NCI-H128 (cell line): ENCODE results near the gene TNNI2.

Source experiments
- DNase-seq: peaks from one replicate; lab custom pipeline; 2025; ENCODE audit not compliant: unreplicated experiment; lab: John Stamatoyannopoulos, UW

TNNI2 gene

DNA sequence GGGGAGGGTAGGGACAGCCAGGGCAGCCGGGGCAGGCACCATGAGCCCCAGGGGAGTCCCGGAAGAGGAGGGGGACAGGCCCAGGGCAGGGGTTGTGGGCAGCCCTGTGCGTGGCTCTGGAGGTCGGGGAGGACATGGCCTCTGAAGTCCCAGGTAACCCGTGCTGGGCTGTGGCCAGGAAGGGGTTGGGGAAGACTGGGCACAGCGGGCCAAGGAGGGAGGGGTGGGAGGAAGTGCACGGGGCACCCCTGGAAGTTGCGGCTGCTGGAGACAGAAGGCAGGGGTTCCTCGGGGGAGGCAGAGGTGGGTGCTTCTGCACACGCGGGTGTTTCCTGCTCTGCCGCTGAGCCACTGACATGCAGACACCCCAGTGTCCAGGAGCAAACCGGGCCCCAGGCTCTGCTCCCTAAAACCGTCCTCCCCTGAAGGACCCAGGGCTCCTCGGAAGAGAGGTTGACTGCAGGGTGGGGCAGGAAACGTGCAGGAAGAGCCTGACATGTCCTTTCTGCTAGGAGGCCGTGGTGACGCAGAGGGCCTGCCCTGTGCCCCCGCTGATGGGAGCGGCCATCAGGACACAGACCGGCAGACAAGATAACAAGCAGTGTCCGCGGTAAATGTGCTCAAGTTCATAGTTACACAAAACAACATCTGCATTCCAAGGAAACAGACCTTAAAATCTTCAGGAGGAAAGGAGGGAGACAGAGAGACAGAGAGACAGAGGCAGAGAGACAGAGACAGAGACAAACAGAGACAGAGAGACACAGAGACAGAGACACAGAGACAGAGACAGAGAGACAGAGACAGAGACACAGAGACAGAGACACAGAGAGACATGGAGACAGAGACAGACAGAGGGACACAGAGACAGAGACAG, 5.7 kb downstream of the TNNI2 start:
- no peak for DNase-seq

DNA sequence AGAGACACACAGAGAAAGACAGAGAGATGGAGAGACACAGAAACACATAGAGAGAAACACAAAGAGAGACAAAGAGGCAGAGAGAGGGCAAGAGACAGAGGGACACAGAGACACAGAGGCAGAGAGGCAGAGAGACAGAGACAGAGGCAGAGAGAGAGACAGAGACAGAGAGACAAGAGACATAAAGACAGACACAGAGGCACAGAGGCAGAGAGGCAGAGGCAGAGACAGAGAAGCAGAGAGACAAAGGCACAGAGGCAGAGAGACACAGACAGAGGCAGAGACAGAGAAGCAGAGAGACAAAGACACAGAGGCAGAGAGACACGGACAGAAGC, 6.3 kb downstream of the TNNI2 start:
- no peak for DNase-seq

DNA sequence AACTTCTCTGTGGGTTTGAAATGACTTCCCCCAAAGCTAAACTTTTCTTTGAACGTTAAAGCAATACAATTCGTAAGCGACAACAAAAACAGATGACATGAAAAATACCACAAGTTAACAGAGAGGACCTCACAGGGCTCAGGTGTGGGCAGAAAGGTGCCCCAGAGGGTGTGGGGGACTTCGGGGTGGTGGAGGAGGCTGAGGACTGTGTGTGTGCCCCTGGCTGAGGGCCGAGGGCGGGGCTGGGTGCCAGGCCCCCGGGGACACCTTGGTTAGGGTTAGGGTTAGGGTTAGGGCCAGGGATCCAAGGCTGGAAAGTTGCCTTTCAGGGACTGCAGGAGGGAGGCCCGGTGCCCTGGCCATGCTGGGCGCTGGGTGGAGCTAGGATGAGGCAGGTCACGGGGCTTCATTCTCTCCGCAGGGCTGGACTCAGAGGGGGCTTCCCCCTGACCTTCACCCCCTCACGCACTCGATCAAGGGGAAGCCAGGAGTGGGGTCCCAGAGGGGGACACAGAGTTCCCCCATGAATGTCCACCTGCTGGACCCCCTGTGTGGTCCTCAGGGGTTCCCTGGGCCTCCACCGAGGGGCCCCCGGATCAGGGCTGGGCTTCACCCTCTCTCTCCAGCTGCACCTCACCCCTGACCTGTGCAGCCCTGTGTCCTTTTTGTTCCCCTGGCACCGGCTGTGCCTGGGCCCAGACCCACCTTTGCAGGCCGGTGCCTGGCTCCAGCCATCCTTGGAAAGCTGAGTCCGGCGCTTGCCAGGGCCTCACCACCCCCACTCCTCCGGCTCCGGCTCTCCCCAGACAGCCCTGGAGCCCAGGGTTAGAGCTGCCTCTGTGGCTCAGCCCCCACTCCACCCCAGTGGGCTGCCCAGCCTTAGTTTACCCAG, 7.0 kb downstream of the TNNI2 start:
- DNase-seq: no peak

DNA sequence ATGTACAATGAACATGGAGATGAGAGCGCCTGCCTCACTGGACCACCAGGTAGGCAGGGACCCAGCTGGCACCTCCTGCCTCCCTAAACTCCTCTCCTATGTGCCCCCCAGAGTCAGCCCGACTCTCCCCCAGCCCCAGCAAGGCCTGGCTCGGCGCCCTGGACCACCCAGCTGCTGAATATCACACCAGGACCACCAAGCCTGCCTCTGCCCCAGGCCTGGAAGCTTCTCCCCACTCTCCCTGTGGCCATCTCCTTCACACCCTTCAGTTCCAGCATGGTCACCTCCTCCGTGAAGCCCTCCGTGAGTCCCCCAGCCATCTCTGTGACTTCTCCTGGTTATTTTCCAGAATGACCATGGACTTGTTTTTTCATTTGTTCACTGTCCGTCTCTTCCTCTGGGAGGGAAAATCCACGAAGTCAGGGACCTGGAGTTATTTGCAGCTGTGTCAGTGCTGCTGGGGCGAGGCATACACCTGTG, 7.7 kb downstream of the TNNI2 start:
- no peak for DNase-seq

DNA sequence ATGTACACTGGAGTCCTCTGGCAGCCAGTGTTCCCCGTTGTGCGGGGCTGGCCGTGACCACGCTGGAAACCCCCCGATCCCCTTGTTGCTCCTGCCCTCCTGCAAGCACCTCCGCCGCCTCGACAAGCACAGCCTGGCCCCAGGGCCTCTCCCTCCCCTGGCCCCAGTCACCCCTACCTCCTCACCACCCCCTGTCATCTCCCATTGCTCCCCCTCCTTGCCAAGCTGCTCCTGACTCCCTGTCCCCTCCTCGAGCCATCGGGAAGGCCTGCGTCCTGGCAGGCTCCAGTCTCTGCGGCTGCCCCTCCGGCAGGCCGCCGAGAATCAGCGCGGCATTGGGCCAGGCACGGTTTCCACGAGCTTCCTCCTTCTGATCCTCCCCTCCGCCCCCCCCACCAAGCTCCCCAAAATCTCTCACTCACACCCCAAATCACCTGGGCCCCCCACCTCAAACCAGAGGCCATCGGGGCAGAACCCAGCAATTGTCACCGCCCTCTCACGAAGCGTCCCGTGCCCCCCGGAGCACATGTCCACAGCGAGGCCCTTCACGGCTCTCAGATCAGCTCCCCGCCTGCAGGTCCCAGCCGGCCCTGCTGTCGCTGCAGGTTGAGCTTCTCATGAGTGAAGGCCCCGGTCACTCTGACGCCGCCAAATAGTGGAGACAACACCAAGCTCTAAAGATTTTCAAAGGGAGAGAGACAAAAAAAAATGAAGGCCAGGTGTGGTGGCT, 8.4 kb downstream of the TNNI2 start:
- no peak for DNase-seq

DNA sequence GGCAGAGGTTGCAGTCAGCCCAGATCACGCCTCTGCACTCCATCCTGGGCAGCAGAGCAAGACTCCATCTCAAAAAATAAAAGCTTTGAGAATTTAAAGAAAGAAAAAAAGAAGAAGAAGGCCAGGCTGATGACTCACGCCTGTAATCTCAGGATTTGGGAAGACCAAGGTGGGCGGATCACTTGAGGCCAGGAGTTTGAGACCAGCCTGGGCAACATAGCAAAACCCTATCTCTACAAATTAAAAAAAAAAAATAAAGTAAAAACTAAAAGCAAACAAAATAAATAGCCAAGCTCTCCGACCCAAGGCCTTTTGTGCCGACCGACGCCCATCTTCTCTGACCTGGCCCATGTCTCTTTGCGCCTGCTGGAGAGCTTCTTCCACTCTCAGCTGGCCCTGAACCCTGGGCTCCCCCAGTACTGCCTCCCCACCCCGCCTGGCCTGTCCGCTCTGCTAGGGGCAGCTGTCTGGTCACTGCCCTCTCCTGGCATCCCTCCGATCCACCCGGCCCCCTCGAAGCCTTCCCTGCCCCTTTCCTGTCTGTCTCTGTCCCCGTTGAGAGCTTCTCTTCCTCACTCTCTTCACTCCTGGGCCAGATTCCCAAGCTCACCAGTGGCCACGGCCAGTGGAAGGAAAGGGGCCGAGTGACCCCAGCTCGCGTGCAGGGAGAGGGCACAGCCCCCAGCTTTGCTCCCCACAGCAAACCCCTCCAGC, 9.3 kb downstream of the TNNI2 start:
- DNase-seq: no peak

DNA sequence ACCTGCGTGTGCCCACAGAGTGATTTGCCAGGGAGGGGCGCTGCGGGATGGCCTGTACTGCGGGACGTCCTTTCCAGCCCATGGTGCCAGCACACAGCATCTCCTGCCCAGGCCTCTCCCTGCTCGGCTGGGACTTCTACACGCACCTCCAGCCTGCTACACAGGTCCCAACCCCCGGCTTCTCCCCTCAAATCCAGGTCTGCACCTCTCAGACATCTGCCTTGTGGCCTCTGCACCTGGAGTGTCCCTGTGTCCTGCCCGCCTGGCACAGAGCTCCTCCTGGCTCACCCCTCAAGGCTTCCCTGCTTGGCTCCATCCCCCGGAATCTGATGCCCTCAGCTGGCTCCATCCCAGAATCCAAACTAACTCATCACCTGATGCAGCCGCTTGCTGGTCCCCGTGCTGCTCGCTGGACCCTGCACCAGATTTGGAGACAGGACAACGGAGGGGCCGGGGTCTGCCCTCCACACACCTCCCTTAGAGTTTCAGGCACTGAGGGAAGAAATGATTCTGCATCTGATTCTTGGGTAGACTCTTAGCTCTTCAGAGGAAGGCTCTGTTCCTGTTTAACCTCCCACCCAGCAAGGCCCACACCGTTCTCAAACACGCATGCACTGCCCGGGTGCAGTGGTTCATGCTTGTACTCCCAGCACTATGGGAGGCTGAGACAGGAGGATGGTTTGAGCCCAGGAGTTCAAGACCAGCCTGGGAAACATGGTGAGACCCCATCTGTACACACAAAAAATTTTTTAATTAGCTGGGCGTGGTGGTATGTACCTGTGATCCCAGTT, 10.1 kb downstream of the TNNI2 start:
- no peak for DNase-seq

DNA sequence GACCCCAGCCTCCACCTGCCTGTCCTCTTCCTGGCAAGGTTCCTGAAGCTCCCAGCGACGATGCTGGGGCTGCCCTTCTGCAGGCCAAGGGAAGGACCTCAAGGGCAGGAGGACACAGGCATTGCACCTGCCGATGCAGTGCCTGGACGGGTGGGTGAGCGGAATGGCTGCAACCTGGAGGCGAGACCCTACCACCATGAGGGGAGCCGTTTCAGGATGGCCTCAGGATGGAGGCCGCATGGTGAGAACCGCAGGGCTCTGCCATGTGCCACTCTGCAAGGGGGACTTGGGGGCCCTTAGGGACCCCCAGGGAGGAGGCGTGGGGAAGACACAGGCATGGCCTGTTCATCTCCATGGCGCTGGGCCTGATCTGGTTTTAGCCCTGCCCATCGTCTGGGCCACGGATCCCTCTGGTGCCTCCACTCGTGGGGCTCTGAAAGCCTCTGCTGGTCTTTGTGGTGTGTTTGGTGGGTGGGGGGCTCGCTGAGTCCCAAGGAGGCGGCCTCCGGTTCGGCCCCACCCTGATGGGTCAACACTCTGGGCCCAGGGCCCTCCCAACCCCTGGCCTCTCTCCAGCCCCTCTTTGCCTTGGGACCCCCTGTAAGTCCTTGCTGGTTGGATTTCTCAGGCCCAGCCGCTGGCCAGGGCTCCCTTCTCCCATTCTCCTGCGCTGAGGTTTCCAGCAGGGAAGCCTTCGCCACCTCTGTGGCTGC, 12.8 kb downstream of the TNNI2 start:
- DNase-seq: no peak

DNA sequence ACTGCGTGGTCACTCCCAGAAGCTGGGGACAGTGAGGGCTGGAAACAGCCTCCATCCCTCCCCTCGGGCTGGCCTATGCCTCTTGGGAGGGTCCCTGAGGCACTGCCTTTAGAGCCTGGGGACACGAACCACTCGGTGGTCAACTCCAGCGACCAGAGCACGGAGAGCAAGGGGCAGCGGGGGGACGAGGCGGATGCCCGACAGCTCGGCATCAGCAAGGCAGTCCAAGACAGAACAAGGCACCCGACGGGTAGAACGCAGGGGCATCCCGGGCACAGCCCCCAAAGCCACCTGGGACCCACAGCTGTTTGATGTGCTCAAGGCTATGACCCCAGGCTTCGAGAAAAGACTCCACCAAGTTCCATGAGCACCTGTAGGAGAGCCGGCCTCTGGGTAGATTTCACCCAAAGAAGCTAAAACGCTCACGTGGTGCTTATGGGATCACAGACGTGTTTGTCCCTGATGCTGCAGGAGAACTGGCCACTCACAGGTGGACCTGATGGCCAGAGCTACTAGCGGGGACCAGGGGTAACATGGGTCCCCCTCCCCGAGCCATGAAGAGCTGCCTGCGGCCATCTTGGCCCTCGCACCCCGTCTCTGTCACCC, 13.6 kb downstream of the TNNI2 start:
- DNase-seq: no peak

DNA sequence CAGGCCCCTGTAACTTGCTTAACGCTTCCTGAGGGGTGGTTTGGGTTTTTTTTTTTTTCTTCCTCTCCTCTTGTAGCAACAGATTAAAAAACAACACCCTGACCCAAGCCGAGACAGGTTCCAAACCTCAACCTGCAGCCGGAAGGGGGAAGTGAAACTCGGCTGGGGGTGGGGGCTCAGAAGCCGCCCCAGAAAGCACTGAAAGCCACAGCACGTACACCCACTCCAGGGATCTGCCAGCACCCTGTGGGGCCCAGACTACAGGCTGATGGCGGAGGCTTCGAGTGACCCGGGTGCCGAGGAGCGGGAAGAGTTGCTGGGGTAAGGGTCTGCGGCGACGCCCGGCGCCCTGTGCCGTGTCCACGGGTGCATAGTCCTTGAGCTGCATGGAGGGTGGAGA, 14.1 kb downstream of the TNNI2 start, which contains the start of gene LSP1:
TSS of gene LSP1 (plus strand) at position 208 of the 400 bp plus-strand sequence. CDS start at position 269, 61 bp downstream.
- no peak for DNase-seq

DNA sequence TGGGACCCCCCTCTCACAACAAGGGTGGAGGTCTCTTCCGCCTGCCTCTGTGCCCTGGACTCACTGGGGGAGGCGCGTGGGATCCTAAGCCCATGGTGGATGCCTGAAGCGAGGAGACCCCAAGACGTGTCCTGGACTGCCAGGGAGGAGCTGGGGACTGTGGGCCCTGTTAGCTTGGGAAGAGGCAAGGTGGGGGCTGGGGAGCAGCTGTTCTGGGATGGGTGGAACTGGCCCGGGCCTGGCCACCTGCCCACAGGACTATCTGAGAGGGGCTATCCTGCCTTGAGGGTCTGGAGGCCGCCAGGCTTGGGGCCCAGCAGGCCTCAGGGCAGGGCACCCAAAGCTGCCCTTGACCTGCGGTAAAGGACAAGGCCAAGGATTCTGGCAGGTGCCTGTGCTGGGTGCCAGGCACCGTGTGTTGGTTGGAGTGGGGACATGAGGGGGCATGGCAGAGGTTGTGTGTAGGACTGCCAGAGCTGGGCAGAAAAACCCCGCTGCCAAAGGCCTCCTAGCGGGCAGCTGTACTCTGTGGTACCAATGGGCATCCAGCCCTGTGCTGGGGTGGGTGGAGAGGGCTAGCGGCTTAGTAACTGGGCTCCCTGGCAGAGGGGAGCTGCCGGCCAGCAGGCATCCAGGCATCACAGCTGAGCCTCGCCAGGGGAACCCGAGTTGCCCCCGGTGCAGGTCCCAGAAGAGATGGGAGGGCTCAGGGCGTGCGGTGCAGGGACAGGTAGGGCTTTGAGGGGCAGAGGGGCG, 14.8 kb downstream of the TNNI2 start:
- no peak for DNase-seq

DNA sequence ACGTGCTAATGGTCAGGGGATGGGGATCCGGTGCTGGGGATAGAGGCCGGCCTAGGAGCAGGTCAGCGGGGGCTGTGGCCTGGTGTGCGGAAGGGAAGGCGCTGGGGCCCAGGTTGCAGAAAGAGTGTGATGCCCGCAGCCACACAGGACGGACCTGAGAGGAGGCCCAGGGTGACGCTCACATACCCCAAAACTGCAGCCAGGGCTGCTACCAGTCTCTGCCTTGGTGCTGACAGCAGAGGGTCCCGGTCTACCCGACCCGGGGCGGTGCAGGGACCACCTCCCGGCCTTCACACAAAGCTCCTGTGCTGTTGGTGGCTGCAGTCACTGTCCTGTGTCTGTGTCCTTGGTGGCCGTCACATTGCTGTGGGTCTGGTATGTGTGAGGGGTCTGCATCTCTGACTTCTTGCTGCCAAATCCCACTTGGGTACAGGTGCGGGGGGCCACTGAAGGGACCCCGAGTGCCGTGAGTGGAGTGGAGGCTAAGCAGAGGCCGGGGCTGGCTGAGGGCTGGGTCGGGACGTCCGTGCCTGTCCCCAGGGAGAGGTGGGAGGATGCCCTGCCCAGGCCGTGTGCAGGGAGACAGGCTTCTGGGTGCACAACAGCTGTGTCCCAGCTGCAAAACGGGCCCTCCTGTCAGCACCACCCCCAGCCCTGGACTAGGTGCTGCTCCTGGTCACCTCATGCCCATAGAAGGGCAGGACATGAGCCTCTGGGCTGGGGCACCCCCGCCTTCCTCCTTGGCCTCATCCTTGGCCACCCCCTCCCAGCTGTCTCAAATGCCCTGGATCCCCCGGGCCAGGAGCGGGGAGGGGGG, 15.6 kb downstream of the TNNI2 start:
- no peak for DNase-seq

DNA sequence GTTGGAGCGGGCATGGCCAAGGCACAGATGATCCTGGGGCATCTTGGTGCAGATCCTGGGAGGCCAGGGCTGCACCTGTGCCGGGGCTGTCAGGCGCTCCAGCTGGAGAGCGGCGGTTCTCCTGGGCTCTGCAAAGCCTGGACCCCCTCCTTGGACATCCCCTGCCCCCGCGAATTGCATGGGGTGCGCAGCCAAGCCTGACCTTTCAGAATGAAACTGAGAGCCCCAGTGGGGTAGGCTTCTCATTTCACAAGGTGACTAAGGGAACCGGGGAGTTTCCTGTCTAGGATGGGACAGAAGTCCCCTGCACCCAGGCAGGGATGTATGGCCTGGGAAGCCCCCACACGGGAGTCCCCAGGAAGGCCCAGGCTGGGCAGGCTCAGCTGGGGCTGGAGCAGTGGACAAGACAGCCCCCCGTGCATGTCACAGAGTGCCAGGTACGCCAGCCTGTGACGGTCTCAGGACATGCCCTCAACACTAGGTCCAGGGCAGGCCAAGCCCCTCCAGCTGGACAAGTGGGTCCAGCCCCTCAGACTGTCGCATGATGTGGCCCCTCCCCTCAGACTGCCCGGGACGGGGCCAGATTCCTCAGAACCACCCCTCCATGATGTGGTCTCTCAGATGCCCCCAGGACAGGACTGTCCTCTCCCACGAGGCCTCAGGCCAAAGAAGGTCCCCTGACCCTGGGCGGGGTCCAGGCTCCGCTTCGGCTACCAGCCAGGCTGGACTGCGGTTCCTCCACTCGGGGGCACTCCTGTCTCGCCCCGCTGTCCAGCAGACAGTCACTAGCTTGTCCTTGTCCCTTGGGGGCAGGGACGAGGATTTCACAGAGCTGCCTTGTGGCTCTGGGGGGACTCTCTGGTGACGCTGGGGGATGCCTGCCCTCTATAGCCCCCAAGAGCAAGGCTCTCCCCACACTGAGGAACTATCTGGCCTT, 16.4 kb downstream of the TNNI2 start:
- DNase-seq: no peak

DNA sequence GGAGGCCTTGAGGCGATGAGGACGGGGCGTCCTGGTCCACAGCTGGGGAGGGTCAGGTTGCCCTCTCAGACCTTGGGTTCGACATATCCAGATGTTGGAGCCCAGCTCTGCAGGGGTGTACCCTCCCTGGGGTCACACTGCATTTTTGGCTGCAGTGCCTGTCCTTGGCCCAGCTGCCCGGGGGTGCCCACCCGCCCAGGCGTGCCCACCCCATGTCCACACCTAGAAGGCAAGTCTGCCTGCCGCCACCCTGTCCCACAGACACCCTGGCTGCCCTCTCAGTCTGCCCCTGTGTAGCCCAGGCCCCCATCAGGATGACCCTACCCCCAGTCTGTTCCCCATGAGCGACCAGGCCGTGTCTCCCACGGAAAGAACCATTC, 17.1 kb downstream of the TNNI2 start:
- no peak for DNase-seq

DNA sequence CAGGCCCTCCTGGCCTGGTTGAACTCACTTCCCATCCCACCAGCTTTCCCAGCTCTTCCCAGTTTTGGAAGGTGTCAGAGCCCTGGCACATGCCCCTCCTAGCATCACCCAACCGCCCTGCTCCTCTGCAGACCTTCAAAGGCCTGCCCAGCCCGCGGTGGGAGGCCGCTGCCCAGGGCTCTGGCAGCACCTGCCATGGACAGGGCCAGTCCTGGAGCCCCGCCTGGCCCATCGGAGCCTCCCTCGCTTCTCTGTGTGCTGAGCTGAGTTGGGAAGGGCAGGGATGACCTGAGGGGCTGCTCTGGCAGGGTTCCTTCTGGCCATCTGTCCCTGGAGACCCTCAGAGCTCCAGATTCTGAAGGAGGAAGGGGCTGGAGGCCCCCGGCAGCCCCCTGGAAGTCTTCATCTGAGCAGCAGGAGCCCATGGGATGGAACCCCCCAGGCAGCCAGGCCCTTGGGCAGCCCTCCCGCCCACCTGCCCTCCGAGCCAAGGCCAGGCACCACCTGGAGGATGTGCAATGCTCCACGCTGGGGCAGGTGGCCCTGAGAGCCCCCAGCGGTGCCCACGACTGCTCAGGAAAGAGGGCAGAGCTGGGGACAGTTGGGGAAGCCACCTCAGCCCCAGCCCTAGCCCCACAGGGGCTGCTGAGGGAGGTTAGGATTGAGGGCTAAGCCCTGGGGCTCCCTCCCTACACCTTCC, 17.7 kb downstream of the TNNI2 start:
- DNase-seq: no peak

DNA sequence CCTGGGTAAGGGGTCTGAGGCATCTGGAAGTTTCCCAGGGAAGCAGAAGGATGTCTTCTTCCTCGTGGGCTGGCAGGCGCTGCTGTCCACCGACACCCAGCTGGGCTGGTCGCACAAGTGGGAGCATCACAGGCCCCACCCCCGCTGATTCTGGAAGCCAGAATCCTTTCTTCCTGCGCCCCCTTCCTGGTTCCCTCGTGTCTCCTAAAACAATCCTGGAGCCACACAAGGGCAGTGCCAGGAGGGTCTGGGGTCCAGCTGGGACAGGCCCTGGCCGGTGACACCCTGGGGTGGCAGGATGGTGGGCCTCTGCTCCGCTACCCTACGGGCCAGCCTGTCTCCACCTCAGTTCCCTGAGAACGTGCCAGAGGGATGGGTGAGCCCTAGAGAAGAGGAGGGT, 18.3 kb downstream of the TNNI2 start:
- no peak for DNase-seq
